Calu3 (cell line): ENCODE data around the gene GLIS1. TPM values are rescaled to one million over a fixed set of nuclear protein-coding genes. Genes with fewer than 3 reads are reported as not detected.

Experiments
- BruUV-seq: library from RNA; stranded (reverse); fragments of 400-500 nt; replicated peaks from 2 replicates; lab custom pipeline; 2021; lab: Mats Ljungman, UMichigan
- CTCF ChIA-PET: fragments of 300-600 bp; sonication (Branson Sonifier 250); formaldehyde crosslinking; loops from one replicate; lab custom pipeline; 2022; ENCODE audit warnings: antibody characterized with exemption; lab: Charles Lee
- DNase-seq: peaks from one replicate; pipeline ENCODE4 v3.0.0; 2022
- H3K27ac Mint-ChIP-seq: one replicate; pipeline ENCODE4 v1.8.0; 2022; ENCODE audit warnings: mixed read lengths; ENCODE audit not compliant: unreplicated experiment
- H3K27me3 Mint-ChIP-seq: one replicate; pipeline ENCODE4 v1.8.0; 2022; ENCODE audit warnings: mixed read lengths; ENCODE audit not compliant: unreplicated experiment
- H3K36me3 Mint-ChIP-seq: one replicate; pipeline ENCODE4 v1.8.0; 2022; ENCODE audit warnings: mild to moderate bottlenecking, moderate library complexity, mixed read lengths; ENCODE audit not compliant: insufficient read depth, unreplicated experiment
- H3K4me1 Mint-ChIP-seq: one replicate; pipeline ENCODE4 v1.8.0; 2022; ENCODE audit warnings: mild to moderate bottlenecking, low read depth, mixed read lengths; ENCODE audit not compliant: unreplicated experiment
- H3K4me3 Mint-ChIP-seq: one replicate; pipeline ENCODE4 v1.8.0; 2022; ENCODE audit warnings: mild to moderate bottlenecking, low read depth, moderate library complexity, mixed read lengths; ENCODE audit not compliant: unreplicated experiment
- H3K9me3 Mint-ChIP-seq: one replicate; pipeline ENCODE4 v1.8.0; 2022; ENCODE audit warnings: low read depth, mixed read lengths; ENCODE audit not compliant: unreplicated experiment
- intact Hi-C: fragments of 100-400 bp; cut with micrococcal nuclease; formaldehyde crosslinking; loops from one replicate; pipeline ENCODE4 v1.10.0; 2022; ENCODE audit not compliant: unreplicated experiment
- total RNA-seq: library from RNA; stranded (reverse); gene quantifications from 2 replicates; pipeline ENCODE4 v1.2.3, GENCODE V29; 2022
- TF ChIP-seq, protein P1 (sequence below): fragments of 200-600 bp; IDR thresholded peaks from one replicate; pipeline ENCODE4 v1.8.0; 2022; ENCODE audit warnings: antibody characterized with exemption; ENCODE audit not compliant: unreplicated experiment

The GLIS1 gene
- total RNA-seq, 1 experiment from 2014 or later: not detected

DNA sequence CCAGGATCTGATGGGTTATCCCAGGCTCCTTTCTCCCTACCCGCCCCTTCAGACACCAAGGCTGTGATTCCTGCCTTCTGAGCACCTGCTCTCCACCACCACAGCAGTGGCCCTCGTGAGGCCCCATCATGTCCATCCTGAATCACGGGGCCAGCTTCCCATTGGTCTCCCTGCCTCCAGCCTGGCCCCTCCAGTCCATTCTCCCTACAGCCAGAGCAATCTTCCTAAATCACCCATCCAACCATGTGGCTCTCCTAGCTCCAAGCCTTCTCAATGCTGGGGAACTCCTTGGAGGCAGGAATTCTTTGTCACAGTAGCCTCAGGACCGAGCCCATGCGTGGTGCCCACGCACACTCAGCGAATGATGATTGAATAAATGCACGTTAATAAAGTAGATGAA, 8.9 kb upstream of the GLIS1 start:
- CTCF ChIA-PET: no interaction called here
- Mint-ChIP-seq H3K27ac (no peak overlapping the region), H3K27me3 (peaks cover 76% of the 10 kb centered on the region), H3K4me3 (no peak overlapping the region), H3K9me3 (peaks cover 6% of the 10 kb centered on the region), H3K4me1 (no peaks in the 10 kb centered on the region), H3K36me3 (no peaks in the 10 kb centered on the region)
- TF ChIP-seq, protein P1, sequence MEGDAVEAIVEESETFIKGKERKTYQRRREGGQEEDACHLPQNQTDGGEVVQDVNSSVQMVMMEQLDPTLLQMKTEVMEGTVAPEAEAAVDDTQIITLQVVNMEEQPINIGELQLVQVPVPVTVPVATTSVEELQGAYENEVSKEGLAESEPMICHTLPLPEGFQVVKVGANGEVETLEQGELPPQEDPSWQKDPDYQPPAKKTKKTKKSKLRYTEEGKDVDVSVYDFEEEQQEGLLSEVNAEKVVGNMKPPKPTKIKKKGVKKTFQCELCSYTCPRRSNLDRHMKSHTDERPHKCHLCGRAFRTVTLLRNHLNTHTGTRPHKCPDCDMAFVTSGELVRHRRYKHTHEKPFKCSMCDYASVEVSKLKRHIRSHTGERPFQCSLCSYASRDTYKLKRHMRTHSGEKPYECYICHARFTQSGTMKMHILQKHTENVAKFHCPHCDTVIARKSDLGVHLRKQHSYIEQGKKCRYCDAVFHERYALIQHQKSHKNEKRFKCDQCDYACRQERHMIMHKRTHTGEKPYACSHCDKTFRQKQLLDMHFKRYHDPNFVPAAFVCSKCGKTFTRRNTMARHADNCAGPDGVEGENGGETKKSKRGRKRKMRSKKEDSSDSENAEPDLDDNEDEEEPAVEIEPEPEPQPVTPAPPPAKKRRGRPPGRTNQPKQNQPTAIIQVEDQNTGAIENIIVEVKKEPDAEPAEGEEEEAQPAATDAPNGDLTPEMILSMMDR: no peak
- DNase-seq: no peak
- intact Hi-C loops: no loop called here
- no TSS peak for BruUV-seq

GRCh38 chr1:53740621-53741105, 1.7 kb upstream of the GLIS1 start:
- Mint-ChIP-seq H3K9me3 (peaks cover 11% of the 10 kb centered on the region), H3K4me3 (no peak overlapping the region), H3K27ac (no peak overlapping the region), H3K27me3 (peaks cover 66% of the 10 kb centered on the region), H3K36me3 (peaks cover 4% of the 10 kb centered on the region), H3K4me1 (no peaks in the 10 kb centered on the region)
- no TSS peak for BruUV-seq
- CTCF ChIA-PET: no interaction called here
- no peak for DNase-seq
- intact Hi-C loops: no loop called here
- TF ChIP-seq, protein P1: no peak

DNA sequence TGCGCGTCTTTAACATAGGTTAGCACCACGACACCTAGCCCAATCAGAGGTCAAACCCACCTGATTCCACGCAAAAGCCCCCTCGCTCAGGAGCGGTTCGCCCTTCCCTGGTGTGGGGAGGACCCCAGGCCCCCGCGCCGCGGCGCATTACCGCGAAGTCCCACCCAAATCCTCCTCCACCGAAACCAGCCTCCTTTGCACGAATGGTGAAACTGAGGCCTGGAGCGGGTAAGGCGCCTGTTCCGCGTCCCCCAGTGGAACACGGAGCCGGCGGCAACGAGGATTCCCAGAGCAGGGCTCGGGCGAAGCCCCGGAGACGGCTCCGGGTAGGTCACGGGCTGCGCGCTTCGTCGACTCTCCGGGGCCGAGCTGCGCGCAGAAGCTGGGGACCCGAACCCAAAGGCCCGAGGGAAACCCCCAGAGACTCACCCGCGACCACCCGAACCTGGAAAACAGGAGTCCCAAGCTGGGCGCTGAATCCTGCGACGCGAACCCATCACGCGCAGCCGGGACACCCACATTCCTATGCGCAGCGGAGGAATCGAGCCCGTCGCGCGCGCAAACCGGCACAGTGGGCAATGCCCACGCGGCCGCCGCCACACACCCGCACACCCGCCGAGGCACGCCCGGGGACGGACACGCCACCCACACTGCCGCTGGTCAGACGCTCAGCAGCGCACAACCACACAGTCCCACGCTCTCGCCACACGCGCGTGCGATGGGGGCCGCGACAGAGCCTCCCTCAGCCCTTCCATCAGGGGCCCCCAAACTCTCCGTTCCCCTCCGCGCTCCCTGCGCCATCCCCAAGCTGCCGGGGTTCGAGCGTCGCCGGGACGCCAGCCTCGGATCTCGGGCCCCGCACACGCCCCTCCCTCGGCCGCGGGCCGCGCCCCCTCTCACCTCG, 507 bp downstream of the GLIS1 start:
- DNase-seq: no peak
- CTCF ChIA-PET: no interaction called here
- peaks cover 11% of the 10 kb centered on the region for H3K9me3 Mint-ChIP-seq
- no peaks in the 10 kb centered on the region for H3K4me1 Mint-ChIP-seq
- intact Hi-C loops: no loop called here
- H3K27me3 Mint-ChIP-seq: peaks cover 75% of the 10 kb centered on the region
- H3K36me3 Mint-ChIP-seq: peaks cover 4% of the 10 kb centered on the region
- TF ChIP-seq, protein P1: no peak
- H3K4me3 Mint-ChIP-seq: peak overlapping the region; percentile 60
- BruUV-seq: no TSS peak
- H3K27ac Mint-ChIP-seq: no peak overlapping the region

- Mint-ChIP-seq H3K27ac (no peak overlapping the region), H3K27me3 (peaks cover 75% of the 10 kb centered on the region), H3K4me1 (no peaks in the 10 kb centered on the region), H3K9me3 (peaks cover 4% of the 10 kb centered on the region), H3K4me3 (no peak overlapping the region), H3K36me3 (peaks cover 4% of the 10 kb centered on the region)
- TF ChIP-seq, protein P1: no peak
- no TSS peak for BruUV-seq
- intact Hi-C loops: no loop called here
- CTCF ChIA-PET: no interaction called here
- no peak for DNase-seq
These were observed 1.2 kb downstream of the GLIS1 start for GRCh38 chr1:53737648-53738204.
